ENCODE results near the gene EFNA4.

- TF ChIP-seq POLR2A (IDR thresholded peaks at IDR 0.05) (no peak), CTCF (IDR thresholded peaks at IDR 0.05) (peak; percentile 94 to 99 (median 98))
Observed at GRCh38 chr1:155091071-155092051, 27.8 kb downstream of the EFNA4 start.

Data from testis (tissue), 2 donors.